Measurements from ENCODE around the gene MRTFA.
A peak's percentile ranks its signal among the peaks of the same experiment; 100 is the strongest.

The MRTFA gene

GRCh38 chr22:40403651-40404050, 232.9 kb downstream of the MRTFA start:
- TF ChIP-seq PAX5 (IDR thresholded peaks at IDR 0.05; ENCODE audit: insufficient read depth, low read length, severe bottlenecking) (no peak), POU2F2 (IDR thresholded peaks at IDR 0.05; ENCODE audit: low read depth, low read length) (no peak), SPI1 (IDR thresholded peaks at IDR 0.05; ENCODE audit: low read depth, low read length) (no peak), POLR2A (IDR thresholded peaks at IDR 0.05; ENCODE audit: low read depth, low read length) (no peak), POLR2AphosphoS5 (IDR thresholded peaks at IDR 0.05; ENCODE audit: low read depth, low read length) (no peak), TAF1 (IDR thresholded peaks at IDR 0.05; ENCODE audit: low read depth, low read length) (no peak)
- no peak for FAIRE-seq
- no peak for DNase-seq (ENCODE audit: insufficient read length, low spot score)

- FAIRE-seq (no peak), DNase-seq (ENCODE audit: insufficient read length, low spot score) (no peak)
- no peak for TF ChIP-seq POLR2A (IDR thresholded peaks at IDR 0.05; ENCODE audit: low read depth, low read length)
- TF ChIP-seq PAX5 (IDR thresholded peaks at IDR 0.05; ENCODE audit: insufficient read depth, low read length, severe bottlenecking) = no peak
- TF ChIP-seq SPI1 (IDR thresholded peaks at IDR 0.05; ENCODE audit: low read depth, low read length) = no peak
These were observed 233.4 kb downstream of the MRTFA start for GRCh38 chr22:40403141-40403540.

GRCh38 chr22:40401981-40402406, 234.5 kb downstream of the MRTFA start:
- DNase-seq (ENCODE audit: insufficient read length, low spot score) (no peak), FAIRE-seq (no peak)
- TF ChIP-seq POLR2A (IDR thresholded peaks at IDR 0.05; ENCODE audit: low read depth, low read length) (no peak), TAF1 (IDR thresholded peaks at IDR 0.05; ENCODE audit: low read depth, low read length) (no peak), POLR2AphosphoS5 (IDR thresholded peaks at IDR 0.05; ENCODE audit: low read depth, low read length) (no peak), SPI1 (IDR thresholded peaks at IDR 0.05; ENCODE audit: low read depth, low read length) (peak; percentile 63)

GRCh38 chr22:40401532-40401931, 235.0 kb downstream of the MRTFA start:
- FAIRE-seq = peak; percentile 90

GRCh38 chr22:40400159-40400558, 236.4 kb downstream of the MRTFA start:
- no peak for DNase-seq (ENCODE audit: insufficient read length, low spot score)
- TF ChIP-seq POLR2AphosphoS5 (IDR thresholded peaks at IDR 0.05; ENCODE audit: low read depth, low read length) = no peak
- TF ChIP-seq POLR2A (IDR thresholded peaks at IDR 0.05; ENCODE audit: low read depth, low read length) = no peak
- TF ChIP-seq PAX5 (IDR thresholded peaks at IDR 0.05; ENCODE audit: insufficient read depth, low read length, severe bottlenecking) = no peak
- TF ChIP-seq TAF1 (IDR thresholded peaks at IDR 0.05; ENCODE audit: low read depth, low read length) = no peak
- no peak for TF ChIP-seq POU2F2 (IDR thresholded peaks at IDR 0.05; ENCODE audit: low read depth, low read length)
- TF ChIP-seq SPI1 (IDR thresholded peaks at IDR 0.05; ENCODE audit: low read depth, low read length) = peak; percentile 37
- FAIRE-seq = peak; percentile 89

More at GRCh38 chr22:40401532-40401931, 235.0 kb downstream of the MRTFA start:
- TF ChIP-seq TAF1 (IDR thresholded peaks at IDR 0.05; ENCODE audit: low read depth, low read length) (no peak), POLR2A (IDR thresholded peaks at IDR 0.05; ENCODE audit: low read depth, low read length) (no peak), POLR2AphosphoS5 (IDR thresholded peaks at IDR 0.05; ENCODE audit: low read depth, low read length) (no peak), POU2F2 (IDR thresholded peaks at IDR 0.05; ENCODE audit: low read depth, low read length) (no peak), PAX5 (IDR thresholded peaks at IDR 0.05; ENCODE audit: insufficient read depth, low read length, severe bottlenecking) (no peak), SPI1 (IDR thresholded peaks at IDR 0.05; ENCODE audit: low read depth, low read length) (no peak)
- DNase-seq (ENCODE audit: insufficient read length, low spot score) = no peak

- no peak for DNase-seq (ENCODE audit: insufficient read length, low spot score)
- FAIRE-seq = peak; percentile 67
- no peak for TF ChIP-seq POLR2AphosphoS5 (IDR thresholded peaks at IDR 0.05; ENCODE audit: low read depth, low read length)
- TF ChIP-seq SPI1 (IDR thresholded peaks at IDR 0.05; ENCODE audit: low read depth, low read length) = no peak
- TF ChIP-seq POLR2A (IDR thresholded peaks at IDR 0.05; ENCODE audit: low read depth, low read length) = no peak
- no peak for TF ChIP-seq TAF1 (IDR thresholded peaks at IDR 0.05; ENCODE audit: low read depth, low read length)
- TF ChIP-seq PAX5 (IDR thresholded peaks at IDR 0.05; ENCODE audit: insufficient read depth, low read length, severe bottlenecking) = no peak
- TF ChIP-seq POU2F2 (IDR thresholded peaks at IDR 0.05; ENCODE audit: low read depth, low read length) = no peak
These were observed 236.9 kb downstream of the MRTFA start for GRCh38 chr22:40399621-40400020.

GRCh38 chr22:40397396-40397795, 239.1 kb downstream of the MRTFA start:
- FAIRE-seq (no peak), DNase-seq (ENCODE audit: insufficient read length, low spot score) (no peak)
- no peak for TF ChIP-seq POLR2A (IDR thresholded peaks at IDR 0.05; ENCODE audit: low read depth, low read length)
- TF ChIP-seq POU2F2 (IDR thresholded peaks at IDR 0.05; ENCODE audit: low read depth, low read length) = no peak
- TF ChIP-seq SPI1 (IDR thresholded peaks at IDR 0.05; ENCODE audit: low read depth, low read length) = no peak
- TF ChIP-seq TAF1 (IDR thresholded peaks at IDR 0.05; ENCODE audit: low read depth, low read length) = no peak
- TF ChIP-seq POLR2AphosphoS5 (IDR thresholded peaks at IDR 0.05; ENCODE audit: low read depth, low read length) = no peak
- TF ChIP-seq PAX5 (IDR thresholded peaks at IDR 0.05; ENCODE audit: insufficient read depth, low read length, severe bottlenecking) = no peak

GRCh38 chr22:40396882-40397281, 239.6 kb downstream of the MRTFA start:
- no peak for TF ChIP-seq SPI1 (IDR thresholded peaks at IDR 0.05; ENCODE audit: low read depth, low read length)
- no peak for TF ChIP-seq PAX5 (IDR thresholded peaks at IDR 0.05; ENCODE audit: insufficient read depth, low read length, severe bottlenecking)
- no peak for TF ChIP-seq POLR2A (IDR thresholded peaks at IDR 0.05; ENCODE audit: low read depth, low read length)
- TF ChIP-seq TAF1 (IDR thresholded peaks at IDR 0.05; ENCODE audit: low read depth, low read length) = no peak
- TF ChIP-seq POLR2AphosphoS5 (IDR thresholded peaks at IDR 0.05; ENCODE audit: low read depth, low read length) = no peak
- no peak for TF ChIP-seq POU2F2 (IDR thresholded peaks at IDR 0.05; ENCODE audit: low read depth, low read length)
- FAIRE-seq (no peak), DNase-seq (ENCODE audit: insufficient read length, low spot score) (no peak)

GRCh38 chr22:40395607-40396006, 240.9 kb downstream of the MRTFA start:
- FAIRE-seq = no peak

GRCh38 chr22:40394607-40395006, 241.9 kb downstream of the MRTFA start:
- FAIRE-seq = no peak
- TF ChIP-seq POLR2AphosphoS5 (IDR thresholded peaks at IDR 0.05; ENCODE audit: low read depth, low read length) (no peak), SPI1 (IDR thresholded peaks at IDR 0.05; ENCODE audit: low read depth, low read length) (no peak), TAF1 (IDR thresholded peaks at IDR 0.05; ENCODE audit: low read depth, low read length) (no peak), POU2F2 (IDR thresholded peaks at IDR 0.05; ENCODE audit: low read depth, low read length) (no peak)
- no peak for DNase-seq (ENCODE audit: insufficient read length, low spot score)

More at GRCh38 chr22:40395607-40396006, 240.9 kb downstream of the MRTFA start:
- no peak for TF ChIP-seq POLR2A (IDR thresholded peaks at IDR 0.05; ENCODE audit: low read depth, low read length)
- no peak for TF ChIP-seq SPI1 (IDR thresholded peaks at IDR 0.05; ENCODE audit: low read depth, low read length)
- TF ChIP-seq PAX5 (IDR thresholded peaks at IDR 0.05; ENCODE audit: insufficient read depth, low read length, severe bottlenecking) = no peak
- no peak for DNase-seq (ENCODE audit: insufficient read length, low spot score)
